Effector CD8-positive, alpha-beta T cell (primary cell): ENCODE data around the gene PIGW.
"Not testable (repeated sequence)": the region's sequence is repeated elsewhere in the genome, so short reads cannot be mapped to it uniquely, and the experiment has no call there.

Experiments
- DNase-seq: peaks from one replicate; lab custom pipeline; 2025; lab: John Stamatoyannopoulos, UW
- total RNA-seq, 4 experiments: gene quantifications; one replicate each; lab custom pipeline; 2026; lab: John Stamatoyannopoulos, UW

The PIGW gene
- total RNA-seq: 4.7 to 18.5 (median 5.9) reads per million in 4 experiments

GRCh38 chr17:36534840-36535668 is at the start of gene PIGW, which contains the start of gene MYO19:
Gene PIGW, plus strand, starts transcription at chr17:36534987. Its CDS starts 2,115 bp downstream, at chr17:36537102.
Gene MYO19, minus strand, starts transcription at chr17:36534868. Its CDS starts 2,330 bp downstream, at chr17:36532538.
- peak; percentile 68 for DNase-seq

DNA sequence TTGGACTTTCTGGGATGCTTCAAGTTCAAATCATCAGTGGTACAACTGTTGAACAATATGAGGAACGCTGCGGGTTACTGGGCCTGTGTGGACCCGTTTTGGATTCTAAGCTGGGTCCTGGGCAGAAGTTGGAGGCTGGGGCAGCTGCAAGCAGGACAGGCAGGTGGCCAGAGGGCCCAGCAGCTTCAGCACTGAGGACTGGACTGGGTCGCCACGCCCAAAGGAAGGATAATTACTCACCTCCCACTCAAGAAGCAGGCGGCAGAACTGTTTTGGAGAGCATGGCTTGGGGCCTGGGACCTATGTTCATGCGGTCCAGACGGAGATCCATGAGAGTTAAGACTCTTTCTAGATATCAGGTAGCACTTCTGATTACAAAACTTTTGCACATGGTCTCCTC is 49.8 kb upstream of the PIGW start:
- no peak for DNase-seq

DNA sequence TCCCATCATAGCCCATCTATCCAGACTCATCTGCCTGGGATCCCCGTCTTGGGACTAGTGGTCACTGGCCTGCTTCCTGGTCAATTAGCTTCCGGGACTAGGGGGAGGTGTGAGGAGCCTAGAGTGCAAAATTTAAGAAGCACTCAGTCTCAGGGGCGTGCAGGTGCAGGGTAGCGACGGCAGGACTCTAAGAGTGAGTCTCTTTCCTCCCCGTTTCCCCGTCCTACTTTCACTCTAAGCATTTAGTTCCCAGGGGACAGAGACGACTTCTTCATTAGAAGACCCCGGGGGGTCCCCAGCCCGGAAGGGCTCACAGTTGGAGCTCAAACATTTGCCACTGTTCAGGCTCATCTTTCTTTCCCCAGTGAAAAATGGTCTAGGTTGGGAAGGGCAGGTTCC is 49.0 kb upstream of the PIGW start:
- DNase-seq: no peak

DNA sequence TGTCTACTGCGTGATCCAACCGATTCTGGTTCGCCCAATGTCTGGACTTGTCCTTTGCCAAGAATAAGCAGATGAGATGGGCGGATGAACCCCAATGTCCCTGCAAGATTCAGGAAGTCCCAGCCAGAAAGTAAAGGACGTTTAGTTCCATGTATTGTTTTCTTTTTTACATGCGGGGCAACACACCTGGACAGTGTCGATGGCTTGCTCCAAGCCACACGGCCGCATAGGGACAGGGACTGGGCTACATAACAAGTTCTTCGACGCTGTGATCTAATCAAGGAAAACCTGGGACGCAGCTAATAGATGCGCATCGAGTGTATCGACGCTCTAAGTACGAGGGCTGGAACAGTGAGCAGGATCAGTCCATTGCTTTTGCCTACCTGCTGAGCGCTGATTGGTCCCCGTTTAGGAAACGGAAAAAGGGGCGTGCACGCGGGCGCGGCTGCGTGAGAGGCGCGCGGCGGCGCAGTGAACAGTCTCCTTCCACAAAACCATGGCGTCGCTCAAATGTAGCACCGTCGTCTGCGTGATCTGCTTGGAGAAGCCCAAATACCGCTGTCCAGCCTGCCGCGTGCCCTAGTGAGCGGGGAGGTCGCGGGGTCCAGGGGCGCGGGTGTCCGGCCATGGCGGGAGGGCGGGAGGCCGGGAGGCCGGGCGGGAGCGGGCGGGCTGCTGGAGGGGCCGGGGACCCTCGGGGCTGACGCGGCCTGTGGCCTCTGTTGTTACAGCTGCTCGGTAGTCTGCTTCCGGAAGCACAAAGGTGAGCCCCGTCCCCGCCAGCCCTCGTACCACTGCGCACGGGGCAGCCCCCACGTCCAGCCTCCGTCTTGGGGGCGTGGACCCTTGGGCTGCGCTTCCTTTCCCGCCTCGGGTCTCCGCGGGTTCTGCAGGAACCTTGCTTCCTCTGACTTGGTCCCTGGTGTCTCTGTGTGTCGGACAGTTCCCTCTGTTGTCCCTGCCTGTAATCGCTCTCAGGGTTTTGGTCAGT is 48.3 kb upstream of the PIGW start, which contains the start of gene ZNHIT3:
TSS of gene ZNHIT3 (plus strand) at position 478 of the 991 bp plus-strand sequence. CDS start at position 497, 19 bp downstream.
- DNase-seq: peak; percentile 82

DNA sequence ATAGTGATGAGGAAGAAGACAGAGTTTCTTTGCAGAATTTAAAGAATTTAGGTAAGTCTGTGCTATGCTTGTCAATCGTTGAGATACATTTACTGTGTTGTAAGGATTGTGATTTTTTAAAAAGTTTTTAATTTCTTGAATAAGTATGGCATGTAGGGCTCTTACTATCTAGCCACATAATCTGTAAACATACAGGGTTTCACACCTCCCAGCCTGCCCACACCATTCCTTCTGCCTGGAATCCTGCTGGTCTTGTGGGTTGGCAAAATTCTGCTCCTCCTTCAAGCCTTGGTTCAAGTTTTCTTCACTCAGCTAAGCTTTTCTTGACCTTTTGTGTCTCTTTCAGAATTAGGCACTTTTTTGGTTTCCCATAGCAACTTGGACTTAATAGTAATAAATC is 40.8 kb upstream of the PIGW start:
- no peak for DNase-seq

DNA sequence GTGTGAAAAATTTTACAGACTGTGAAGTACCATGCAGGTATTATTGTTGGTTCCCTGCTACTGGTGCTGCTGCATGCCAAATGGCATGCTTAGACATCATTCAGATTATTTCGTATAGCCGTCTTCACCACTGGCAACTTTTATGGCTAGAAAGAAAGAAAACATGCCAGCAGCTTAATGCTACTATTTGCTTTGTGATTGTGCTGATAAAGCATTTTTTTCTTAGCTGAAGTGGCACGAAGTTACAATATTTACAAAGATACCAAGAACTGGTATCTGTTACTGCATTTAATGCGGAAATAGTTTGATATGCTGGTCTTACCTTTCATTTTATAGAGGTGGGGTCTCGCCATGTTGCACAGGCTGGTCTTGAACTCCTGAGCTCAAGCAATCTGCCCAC is 40.1 kb upstream of the PIGW start:
- DNase-seq: no peak

DNA sequence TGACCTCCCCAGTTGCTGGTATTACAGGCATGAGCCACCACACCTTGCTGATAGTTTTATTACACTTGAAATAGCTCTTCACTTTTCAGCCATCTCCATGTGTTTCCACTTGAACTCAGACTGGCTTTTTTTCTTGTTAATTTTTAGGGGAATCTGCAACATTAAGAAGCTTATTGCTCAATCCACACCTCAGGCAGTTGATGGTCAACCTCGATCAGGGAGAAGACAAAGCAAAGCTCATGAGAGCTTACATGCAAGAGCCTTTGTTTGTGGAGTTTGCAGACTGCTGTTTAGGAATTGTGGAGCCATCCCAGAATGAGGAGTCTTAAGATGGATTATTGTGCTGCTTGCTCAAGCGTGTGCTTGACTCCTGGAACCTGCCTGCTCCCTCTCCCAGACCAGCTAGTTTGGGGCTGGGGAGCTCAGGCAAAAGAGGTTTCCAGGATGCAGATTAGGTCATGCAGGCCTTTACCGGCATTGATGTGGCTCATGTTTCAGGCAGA is 39.7 kb upstream of the PIGW start:
- DNase-seq: no peak

DNA sequence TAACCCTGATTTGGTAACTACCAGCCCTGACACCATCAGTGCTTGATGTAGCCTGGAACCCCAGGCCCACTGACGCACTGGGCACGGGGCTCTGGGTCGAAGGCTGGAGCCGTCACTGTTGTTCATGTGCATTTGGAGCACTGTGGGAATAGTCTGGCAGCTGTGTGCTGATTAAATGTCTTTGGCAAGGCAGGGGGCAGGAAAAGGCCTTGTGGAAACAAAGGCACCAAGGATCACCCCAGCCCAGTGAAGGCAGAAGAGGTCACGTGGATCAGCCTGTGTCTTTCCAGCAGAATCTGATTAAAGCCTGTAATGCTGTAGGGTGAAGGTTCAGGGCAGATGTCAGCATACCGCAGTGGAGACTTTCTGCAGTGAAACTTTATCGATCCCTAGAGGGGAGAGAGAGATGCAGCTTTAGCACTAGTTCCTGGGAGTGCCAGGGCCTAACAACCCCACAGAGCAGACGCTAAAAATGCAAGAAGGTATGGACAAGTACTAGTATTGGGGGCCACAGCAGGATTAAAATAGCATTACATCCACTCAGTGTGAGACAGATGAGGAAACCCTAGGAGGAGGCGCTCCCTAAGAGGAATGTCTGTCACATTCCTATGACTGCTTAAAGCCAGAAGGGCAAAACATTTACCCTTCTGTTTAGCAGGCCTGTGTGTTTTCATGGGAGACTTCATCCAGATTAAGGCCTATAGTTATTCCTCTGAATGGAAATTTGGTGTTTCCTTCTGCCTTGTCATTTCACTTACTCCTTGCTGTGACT is 38.6 kb upstream of the PIGW start:
- no peak for DNase-seq

- no peak for DNase-seq
Observed at GRCh38 chr17:36498155-36498554, 36.6 kb upstream of the PIGW start.

DNA sequence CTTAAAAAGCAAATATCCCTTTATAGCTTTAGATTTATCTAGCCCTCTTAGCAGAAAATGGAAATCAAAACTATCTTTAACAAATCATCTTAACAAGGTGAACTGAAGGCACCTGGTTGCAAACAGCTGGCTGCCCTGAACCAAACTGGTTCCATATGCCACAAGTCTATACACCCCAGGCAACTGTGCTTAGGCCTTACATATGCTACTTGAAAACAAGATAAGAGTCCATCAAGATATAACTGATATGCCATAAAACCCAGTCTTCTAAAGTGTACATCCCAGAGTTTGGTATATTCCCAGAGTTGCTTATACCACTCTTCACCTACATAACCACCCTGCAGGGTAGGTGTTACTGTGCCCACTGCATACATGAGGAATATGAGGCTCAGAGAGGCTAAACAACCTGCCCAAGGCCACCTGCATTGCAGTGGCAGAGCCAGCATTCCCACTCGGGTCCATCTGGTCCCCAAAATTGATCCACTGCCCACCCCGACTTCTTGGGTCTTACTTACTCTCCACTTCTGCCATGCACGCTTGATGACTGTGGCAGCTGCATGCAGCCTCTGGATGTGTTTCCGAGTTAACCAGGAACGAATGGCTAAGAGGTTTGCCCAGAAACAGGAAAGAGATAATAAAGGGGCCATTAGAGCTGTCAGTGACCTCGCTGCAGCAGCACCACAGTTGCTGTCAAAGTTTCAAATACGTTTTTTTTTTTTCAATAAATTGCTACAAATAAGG is 36.1 kb upstream of the PIGW start:
- no peak for DNase-seq

DNA sequence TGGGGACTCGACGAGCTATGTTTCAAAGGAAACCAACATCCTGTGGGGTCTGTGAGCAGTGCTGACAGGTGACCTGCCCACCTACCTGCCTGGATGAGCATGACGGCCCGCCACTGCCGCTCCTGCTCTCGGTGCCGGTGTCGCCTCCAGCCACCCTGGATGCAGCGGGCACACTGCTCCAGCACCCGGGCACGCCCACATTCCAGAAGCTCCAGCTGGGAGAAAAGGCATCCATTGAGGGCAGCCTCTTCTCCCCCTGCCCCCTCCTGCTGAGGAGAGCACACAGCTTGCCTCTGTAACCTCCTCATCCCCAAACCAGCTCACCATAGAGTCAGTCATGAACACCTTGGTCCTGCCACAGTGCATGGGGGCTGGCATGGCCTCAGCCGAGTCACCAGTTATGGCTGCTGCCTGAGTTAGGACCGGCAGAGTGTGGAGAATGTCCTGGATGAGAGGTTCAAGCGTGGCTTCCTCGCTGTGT is 34.0 kb upstream of the PIGW start:
- no peak for DNase-seq

- DNase-seq: no peak
Observed at GRCh38 chr17:36501351-36501750, 33.4 kb upstream of the PIGW start.

DNA sequence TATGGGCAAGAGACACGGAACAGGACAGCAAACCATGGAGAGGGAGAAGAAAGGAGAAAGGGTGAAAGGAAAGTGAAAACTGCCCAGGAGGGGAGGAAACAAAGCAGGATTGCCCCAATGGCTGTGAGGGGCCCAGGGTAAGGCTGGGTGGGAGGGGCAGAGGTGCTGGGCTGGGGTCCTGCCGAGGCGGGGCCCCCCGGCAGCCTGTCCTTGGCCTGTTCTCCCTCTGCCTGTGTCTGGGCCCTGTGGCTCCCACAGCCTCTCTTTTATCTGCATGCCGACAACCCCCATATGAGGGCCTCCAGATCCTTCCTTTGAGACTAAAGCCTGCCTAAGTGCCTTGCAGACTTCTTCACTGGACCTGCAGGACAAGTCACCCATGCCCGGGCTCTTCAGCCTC is 32.8 kb upstream of the PIGW start:
- DNase-seq: no peak

GRCh38 chr17:36503456-36504155 is 31.2 kb upstream of the PIGW start:
- no peak for DNase-seq

GRCh38 chr17:36504156-36504545 is 30.6 kb upstream of the PIGW start:
- DNase-seq: no peak

DNA sequence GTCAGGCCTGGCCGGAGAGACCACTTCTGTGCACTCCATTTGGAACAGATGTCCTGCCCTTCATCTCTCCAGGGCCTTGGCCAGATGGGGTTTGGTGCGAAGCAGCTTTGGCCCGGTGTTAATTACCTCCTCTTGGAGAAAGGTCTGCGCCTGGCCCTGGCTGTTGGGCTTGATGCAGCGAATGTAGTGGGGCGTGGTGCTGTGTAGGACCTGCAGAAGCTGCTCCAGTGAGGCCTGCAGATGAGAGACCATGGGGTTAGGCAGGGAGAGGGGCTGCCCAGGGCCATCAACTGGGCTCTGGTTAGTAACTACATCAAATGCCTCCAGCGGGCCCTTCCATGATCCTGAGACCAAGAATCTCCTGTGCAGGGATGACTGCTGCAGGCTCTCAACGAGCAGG is 29.6 kb upstream of the PIGW start:
- DNase-seq: no peak

- no peak for DNase-seq
Observed at GRCh38 chr17:36506249-36506826, 28.4 kb upstream of the PIGW start.

DNA sequence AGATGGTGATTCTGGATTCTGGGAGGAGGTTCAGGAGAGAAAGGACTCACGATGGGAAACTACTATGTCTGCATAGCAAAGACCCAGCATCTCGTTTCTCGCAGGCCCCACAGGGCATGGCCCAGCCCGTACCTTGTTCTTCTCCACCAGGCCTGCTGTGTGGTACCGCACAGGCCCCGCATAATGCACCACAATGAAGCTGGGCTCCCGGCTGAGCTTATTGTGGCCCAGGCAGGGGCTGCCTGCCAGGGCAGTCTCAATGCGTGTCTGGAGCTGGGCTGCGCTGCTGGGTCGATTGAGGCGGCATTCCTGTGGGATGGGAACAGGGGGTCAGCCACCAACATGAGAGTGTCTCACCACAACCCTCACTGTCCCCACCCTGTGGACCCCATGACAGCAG is 28.0 kb upstream of the PIGW start:
- DNase-seq: no peak

- DNase-seq: no peak
Observed at GRCh38 chr17:36507266-36507665, 27.5 kb upstream of the PIGW start.

GRCh38 chr17:36508439-36508838 is 26.3 kb upstream of the PIGW start:
- not testable (repeated sequence) for DNase-seq
